GM19324 (cell line): Measurements from ENCODE around the gene NEUROD1.
A peak's percentile ranks its signal among the peaks of the same experiment; 100 is the strongest.
"Not testable (repeated sequence)": the region's sequence is repeated elsewhere in the genome, so short reads cannot be mapped to it uniquely, and the experiment has no call there.

ENCODE experiments used
- ATAC-seq: cut with Tn5 transposase; IDR thresholded peaks from one replicate; pipeline ENCODE4 v1.9.1; 2021; ENCODE audit warnings: mild to moderate bottlenecking, moderate library complexity; ENCODE audit not compliant: unreplicated experiment, low FRiP score

Gene NEUROD1

DNA sequence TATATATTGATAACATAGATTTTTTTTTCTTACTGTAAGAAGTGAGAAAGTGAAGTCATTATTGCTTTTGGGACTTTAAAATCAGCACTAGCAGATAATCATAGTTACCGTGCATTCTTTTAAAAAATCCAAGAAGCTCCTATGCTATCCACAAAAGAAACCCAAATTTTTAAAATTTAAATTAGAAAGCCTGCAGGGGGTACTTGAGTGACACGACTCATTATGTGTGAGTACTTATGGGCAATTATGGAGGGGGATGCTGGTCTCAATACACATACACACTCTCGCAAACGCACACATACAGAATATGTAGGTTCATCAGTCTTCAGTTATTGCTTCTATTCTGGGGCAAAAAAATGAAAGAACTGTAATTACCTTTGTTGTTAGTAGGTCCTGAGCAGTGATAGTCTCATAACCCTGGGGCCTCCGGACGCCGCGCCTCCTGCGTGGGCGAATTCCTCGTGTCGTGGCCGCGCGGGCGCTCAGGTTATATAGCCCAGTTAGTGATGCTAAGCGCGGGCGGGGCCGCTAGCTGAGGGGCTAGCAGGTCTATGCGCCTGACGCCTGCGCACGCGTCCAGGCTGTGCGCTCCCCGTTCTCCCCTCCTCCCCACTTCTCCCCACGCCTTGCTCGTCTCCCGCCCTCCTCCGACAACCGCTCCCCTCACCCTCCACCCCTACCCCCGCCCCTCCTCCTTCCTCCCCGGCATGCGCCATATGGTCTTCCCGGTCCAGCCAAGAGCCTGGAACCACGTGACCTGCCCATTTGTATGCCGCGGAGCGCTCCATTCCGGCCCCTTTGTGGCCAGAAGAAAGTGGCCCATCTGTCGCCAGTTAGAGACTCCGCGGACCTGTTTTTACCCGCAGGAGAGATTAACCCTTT lies at the start of gene NEUROD1:
Gene NEUROD1 (minus strand): TSS at position 463 of the 882 bp plus-strand sequence. CDS start 1,657 bp downstream, outside the sequence.
- ATAC-seq = no peak

GRCh38 chr2:181725476-181725875 lies 45.2 kb upstream of the NEUROD1 start:
- ATAC-seq = no peak

GRCh38 chr2:181724662-181725061 lies 44.3 kb upstream of the NEUROD1 start:
- ATAC-seq = peak; percentile 66

GRCh38 chr2:181723731-181724130 lies 43.4 kb upstream of the NEUROD1 start:
- no peak for ATAC-seq

DNA sequence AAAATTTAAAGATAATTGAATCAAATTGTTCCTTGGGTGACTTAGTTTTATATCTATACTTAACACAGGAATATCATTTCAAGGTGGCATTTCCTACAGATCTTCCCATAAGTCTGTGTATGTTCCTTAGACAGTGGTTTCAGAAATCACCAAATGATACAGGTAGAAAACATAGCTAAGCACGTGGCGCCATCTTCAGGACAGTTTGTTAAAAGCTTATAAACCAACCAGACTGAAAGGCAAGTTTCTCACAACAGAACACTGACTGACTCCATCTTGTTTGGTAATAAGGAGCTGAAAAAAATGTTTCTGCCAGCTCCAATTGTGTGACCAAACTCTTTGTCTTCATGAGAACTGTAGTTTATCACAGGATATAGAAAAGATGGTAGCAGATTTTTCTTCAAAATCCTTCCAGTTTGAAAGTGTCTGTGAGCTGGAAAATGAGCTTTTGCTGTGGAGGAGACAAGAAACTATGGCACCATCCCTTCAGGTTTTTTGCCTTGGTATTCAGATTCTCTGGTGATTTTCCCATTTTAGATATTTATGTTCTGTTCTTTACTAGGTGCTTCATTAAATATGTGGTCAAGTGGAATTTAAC lies 34.8 kb upstream of the NEUROD1 start:
- ATAC-seq = no peak

GRCh38 chr2:181711051-181711450 lies 30.7 kb upstream of the NEUROD1 start:
- not testable (repeated sequence) for ATAC-seq

DNA sequence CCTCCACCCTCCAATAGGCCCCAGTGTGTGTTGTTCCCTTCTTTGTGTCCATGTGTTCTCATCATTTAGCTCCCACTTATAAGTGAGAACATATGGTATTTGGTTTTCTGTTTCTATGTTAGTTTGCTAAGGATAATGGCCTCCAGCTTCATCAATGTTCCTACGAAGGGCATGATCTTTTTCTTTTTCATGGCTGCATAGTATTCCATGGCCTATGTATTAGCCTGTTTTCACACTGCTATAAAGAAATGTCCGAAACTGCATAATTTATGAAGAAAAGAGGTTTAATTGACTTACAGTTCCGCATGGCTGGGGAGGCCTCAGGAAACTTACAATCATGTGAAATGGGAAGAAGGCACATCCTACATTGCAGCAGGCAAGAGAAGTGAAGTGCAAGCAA lies 22.2 kb upstream of the NEUROD1 start:
- not testable (repeated sequence) for ATAC-seq

DNA sequence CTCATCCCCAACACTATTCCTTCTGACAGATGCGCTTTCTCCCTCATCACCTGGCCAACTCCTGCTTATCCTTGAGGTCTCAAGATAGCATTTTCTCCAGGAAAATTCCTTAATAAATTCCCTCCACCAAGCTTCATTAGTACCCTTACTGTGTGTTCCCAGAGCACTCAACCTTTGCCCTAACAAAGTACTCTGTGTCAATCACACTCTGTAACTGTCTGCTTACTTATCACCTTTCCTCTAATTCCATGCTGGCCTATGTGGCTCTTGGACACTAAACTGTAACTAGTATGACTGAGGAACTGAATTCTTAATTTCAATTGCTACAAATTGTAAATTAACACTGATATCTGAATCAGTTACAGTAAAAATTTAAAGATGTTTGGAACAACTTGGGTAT lies 17.9 kb upstream of the NEUROD1 start:
- ATAC-seq = no peak

DNA sequence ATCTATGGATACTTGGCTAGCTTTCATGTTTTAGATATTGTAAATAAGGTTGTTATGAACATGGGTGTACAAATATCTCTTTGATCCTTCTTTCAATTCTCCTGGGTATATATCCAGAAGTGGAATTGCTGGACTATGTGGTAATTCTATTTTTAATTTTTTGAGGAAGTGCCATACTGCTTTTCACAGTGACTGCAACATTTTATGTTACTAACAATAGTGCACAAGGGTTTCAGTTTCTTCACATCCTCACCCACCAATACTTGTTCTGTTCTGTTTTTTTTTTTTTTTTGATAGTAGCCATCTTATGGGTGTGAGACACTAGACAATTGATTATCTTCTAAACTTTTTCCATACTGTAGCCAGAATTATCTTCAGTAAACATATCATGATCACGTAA lies 17.3 kb upstream of the NEUROD1 start:
- no peak for ATAC-seq

DNA sequence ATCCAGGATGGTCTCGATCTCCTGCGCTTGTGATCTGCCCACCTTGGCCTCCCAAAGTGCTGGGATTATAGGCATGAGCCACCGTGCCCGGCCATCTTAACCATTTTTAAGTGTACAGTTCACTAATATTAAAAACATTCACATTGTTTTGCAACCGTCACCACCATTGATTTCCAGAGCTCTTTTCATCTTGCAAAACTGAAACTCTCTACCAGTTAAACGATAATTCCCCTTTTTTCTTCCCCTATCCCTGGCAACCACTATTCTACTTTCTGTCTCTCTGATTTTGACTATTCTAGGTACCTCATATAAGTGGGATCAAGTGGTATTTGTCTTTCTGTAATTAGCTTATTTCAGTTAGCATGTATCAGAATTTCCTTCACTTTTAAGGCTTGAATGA lies 16.8 kb upstream of the NEUROD1 start:
- no peak for ATAC-seq

- no peak for ATAC-seq
Observed at GRCh38 chr2:181694271-181694670, 14.0 kb upstream of the NEUROD1 start.

DNA sequence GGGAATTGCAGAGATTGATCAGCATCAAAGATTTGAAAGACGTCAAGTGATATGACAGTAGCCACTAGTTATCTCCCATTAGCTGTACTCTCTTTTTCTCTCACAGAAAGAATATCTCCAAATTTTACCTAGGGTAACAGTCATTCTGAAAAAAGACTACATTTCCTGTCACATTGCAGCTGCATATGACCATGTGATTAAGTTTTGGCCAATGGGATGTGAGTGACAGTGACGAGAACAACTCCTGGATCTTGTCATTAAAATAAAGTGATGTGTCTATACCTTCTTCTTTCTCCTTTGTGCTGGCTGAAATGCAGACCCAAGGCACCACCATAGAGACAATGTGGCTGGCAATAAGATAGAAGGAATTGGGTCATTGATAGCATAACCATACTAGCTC lies 10.5 kb upstream of the NEUROD1 start:
- ATAC-seq = no peak

DNA sequence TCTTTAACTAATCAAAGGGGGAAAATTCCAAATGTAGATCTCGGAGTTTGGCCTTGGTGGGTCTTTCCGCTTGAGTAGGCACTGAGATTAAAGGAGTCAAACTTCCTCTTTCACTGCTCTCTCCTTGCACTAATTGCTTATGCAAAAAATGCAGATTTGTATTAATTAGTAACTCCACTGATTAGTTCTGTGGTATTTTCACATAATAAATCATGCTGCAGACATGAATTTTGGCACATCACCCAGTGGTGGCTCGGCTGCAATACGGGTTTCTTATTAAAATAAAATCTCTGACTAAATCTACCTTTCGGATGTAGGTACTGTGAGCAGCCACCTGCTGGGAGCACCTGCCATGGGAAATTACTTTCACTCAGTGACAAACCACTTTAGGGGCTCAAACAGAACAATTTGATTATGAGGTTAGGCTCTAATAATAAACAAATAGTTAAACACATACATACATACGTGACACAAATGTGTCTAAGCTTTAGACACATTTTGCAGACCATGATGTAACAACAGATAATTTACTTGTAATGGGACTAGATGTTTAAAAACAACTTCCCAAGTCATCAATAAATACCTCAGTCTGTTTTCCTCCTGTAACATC lies 6.4 kb upstream of the NEUROD1 start:
- ATAC-seq = no peak

- no peak for ATAC-seq
Observed at GRCh38 chr2:181685150-181685688, 4.9 kb upstream of the NEUROD1 start.

DNA sequence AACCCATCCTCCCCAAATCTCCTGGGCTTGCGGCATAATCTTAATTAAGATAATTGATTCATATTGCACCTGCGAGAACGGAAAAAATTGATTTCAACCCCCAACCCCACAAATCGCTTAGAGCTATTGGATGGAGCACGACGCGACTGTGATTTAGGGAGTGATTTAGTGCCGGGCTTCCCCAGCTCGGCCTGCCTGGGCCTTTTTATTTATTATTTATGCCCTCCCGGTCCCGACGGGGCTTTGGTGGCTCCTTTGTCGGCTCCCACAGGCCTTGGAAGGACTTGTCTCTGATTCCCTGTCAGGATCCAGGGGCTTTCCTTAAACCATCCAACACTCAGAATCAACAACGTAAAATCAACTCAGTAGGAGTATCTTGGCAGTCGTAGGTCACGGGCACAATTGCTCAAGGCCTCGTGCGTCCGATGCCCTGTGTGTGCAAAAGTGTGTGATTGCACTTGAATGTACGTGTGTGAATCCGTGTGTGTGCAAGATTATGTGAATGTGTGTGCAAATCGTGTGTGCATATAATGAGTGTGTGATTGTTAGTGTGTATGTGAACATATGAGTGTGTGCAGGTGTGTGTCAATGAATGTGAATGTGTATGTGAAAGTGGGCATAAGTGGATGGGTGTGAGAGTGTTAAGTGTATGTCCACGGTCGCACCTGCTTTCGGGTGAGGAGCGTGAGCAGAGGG lies 4.3 kb upstream of the NEUROD1 start:
- no peak for ATAC-seq

- ATAC-seq = no peak
Observed at GRCh38 chr2:181683518-181684453, 3.5 kb upstream of the NEUROD1 start.

DNA sequence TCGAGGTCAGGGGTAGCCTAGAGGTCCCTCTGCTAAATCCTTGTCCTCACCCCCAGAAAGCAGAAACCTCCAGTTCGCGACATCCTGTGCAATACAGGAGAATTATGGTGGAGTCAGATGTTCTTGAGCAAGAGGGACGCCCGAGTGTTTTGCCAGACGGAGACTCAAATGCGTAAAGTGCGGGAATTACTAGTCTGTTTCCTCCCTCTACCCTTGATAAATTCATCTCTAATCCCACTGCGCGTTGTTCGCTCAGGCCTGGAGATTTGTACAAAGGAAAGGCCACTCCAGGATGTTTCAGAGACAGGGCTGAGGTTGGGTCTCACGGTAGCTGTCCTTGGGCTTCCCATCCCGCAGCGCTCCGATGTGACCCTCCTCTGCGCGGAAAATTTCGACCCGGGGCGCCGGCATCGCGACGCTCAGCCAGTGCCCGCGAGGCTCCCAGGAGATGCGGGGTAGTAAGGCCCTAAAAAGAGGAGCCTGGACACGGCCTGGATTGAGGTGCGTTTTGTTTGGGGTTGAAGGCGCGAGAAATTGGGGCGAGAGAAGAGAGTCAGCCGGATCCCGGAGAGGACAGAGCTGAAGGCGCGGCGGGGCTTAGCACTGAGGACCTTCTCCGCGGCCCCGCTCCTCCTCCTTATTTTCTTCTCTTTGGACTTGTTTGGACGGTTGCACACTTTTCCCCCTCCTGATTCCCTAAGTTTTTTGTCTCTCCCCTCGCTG lies 2.6 kb upstream of the NEUROD1 start:
- no peak for ATAC-seq

GRCh38 chr2:181682026-181682789 lies 1.9 kb upstream of the NEUROD1 start:
- ATAC-seq = no peak
